NT2/D1 (cell line): Measurements from ENCODE around the gene INKA2.

Source experiments
- SUZ12 ChIP-seq: IDR thresholded peaks from 2 replicates; pipeline ENCODE4 v1.6.1; 2011; ENCODE audit not compliant: insufficient read length, insufficient read depth; ENCODE audit errors: extremely low read depth
- YY1 ChIP-seq: IDR thresholded peaks from 2 replicates; pipeline ENCODE4 v1.6.1; 2011; ENCODE audit not compliant: insufficient read length, insufficient read depth
- ZNF274 ChIP-seq: IDR thresholded peaks from 2 replicates; pipeline ENCODE4 v1.6.1; 2011; ENCODE audit warnings: mild to moderate bottlenecking, low read depth, low read length

- no peak for TF ChIP-seq YY1
- TF ChIP-seq ZNF274: no peak
- no peak for TF ChIP-seq SUZ12
These were observed 30.4 kb upstream of the INKA2 start for GRCh38 chr1:111769517-111770146.
